Vagina (tissue), 2 donors: ENCODE data around the gene MPHOSPH8.

Source experiments
- CTCF ChIP-seq, 3 experiments: fragments of 450-650 bp in 2 of 3; fragments of 200-600 bp in 1 of 3; sonication (generic) in 1 of 3; IDR thresholded peaks; one replicate each; pipeline ENCODE4 v1.5.1; 2017 to 2019; ENCODE audit warnings: antibody characterized with exemption in 3 of 3, mild to moderate bottlenecking in 2 of 3, moderate library complexity in 2 of 3
- POLR2A ChIP-seq, 2 donors: fragments of 450-650 bp; IDR thresholded peaks; one replicate each; pipeline ENCODE4 v1.6.1; 2017; ENCODE audit warnings: antibody characterized with exemption in 2 of 2, mild to moderate bottlenecking in 2 of 2, moderate library complexity in 2 of 2

- TF ChIP-seq CTCF (IDR thresholded peaks at IDR 0.05) (no peak), POLR2A (IDR thresholded peaks at IDR 0.05) (no peak)
Measured at GRCh38 chr13:19685437-19685836, 52.0 kb downstream of the MPHOSPH8 start.
